HFFc6 (cell line): Measurements from ENCODE around the gene KIF26A. TPM values are rescaled to one million over a fixed set of nuclear protein-coding genes. Genes with fewer than 3 reads are reported as not detected.
"Not testable (repeated sequence)": the region's sequence is repeated elsewhere in the genome, so short reads cannot be mapped to it uniquely, and the experiment has no call there.

Source experiments
- DNase-seq: peaks from one replicate; pipeline ENCODE4 v3.0.0-alpha.2; 2018
- H3K27ac Mint-ChIP-seq: 2 replicates; pipeline ENCODE4 v1.8.0; 2020; ENCODE audit warnings: mild to moderate bottlenecking, mixed read lengths
- H3K27me3 Mint-ChIP-seq: 2 replicates; pipeline ENCODE4 v1.8.0; 2021; ENCODE audit warnings: mild to moderate bottlenecking, moderate library complexity, mixed read lengths; ENCODE audit not compliant: insufficient read depth
- H3K36me3 Mint-ChIP-seq: 2 replicates; pipeline ENCODE4 v1.8.0; 2021; ENCODE audit warnings: low read depth, mixed read lengths
- H3K4me1 Mint-ChIP-seq: 2 replicates; pipeline ENCODE4 v1.8.0; 2020; ENCODE audit warnings: low read depth, mixed read lengths
- H3K4me3 Mint-ChIP-seq: 2 replicates; pipeline ENCODE4 v1.8.0; 2020; ENCODE audit warnings: mild to moderate bottlenecking, moderate library complexity, mixed read lengths
- H3K9me3 Mint-ChIP-seq: 2 replicates; pipeline ENCODE4 v1.8.0; 2020; ENCODE audit warnings: mild to moderate bottlenecking, mixed read lengths
- CTCF ChIP-seq: fragments of 200-600 bp; sonication (generic); IDR thresholded peaks from 2 replicates; pipeline ENCODE4 v1.5.0; 2021; ENCODE audit warnings: antibody characterized with exemption, mild to moderate bottlenecking
- total RNA-seq, 6 experiments: library from RNA; stranded (reverse); fragmentation: NEBNext Ultra II Directional; extraction: Animal tissue kit (Norgen Biotek cat#: 25700); gene quantifications; 2 replicates in 1 of 6; 3 replicates in 5 of 6; pipeline ENCODE4 v1.2.3, GENCODE V29; 2021

KIF26A gene
- total RNA-seq, 6 experiments from 2014 or later: 0.07 to 0.09 TPM; not detected in 4

- no peak for TF ChIP-seq CTCF
- no peaks in the 10 kb centered on the region for H3K36me3 Mint-ChIP-seq
Observed at GRCh38 chr14:104205781-104206180, 67.4 kb downstream of the KIF26A start.

GRCh38 chr14:104206281-104206904 is 68.0 kb downstream of the KIF26A start:
- H3K4me1 Mint-ChIP-seq: no peaks in the 10 kb centered on the region

More at GRCh38 chr14:104205781-104206180, 67.4 kb downstream of the KIF26A start:
- Mint-ChIP-seq H3K27me3 (no peaks in the 10 kb centered on the region), H3K27ac (no peak overlapping the region), H3K4me3 (no peak overlapping the region), H3K9me3 (peaks cover 34% of the 10 kb centered on the region), H3K4me1 (no peaks in the 10 kb centered on the region)
- no peak for DNase-seq

GRCh38 chr14:104207142-104208014 is 69.0 kb downstream of the KIF26A start:
- H3K36me3 Mint-ChIP-seq: peaks cover 4% of the 10 kb centered on the region; the same call in 1 of the 2 replicates
- TF ChIP-seq CTCF: no peak

More at GRCh38 chr14:104206281-104206904, 68.0 kb downstream of the KIF26A start:
- DNase-seq: no peak
- no peak overlapping the region for H3K27ac Mint-ChIP-seq
- no peak for TF ChIP-seq CTCF
- peaks cover 39% of the 10 kb centered on the region for H3K9me3 Mint-ChIP-seq
- H3K4me3 Mint-ChIP-seq: no peak overlapping the region
- no peaks in the 10 kb centered on the region for H3K27me3 Mint-ChIP-seq
- no peaks in the 10 kb centered on the region; the same call in 1 of the 2 replicates for H3K36me3 Mint-ChIP-seq

GRCh38 chr14:104208015-104208295 is 69.6 kb downstream of the KIF26A start:
- DNase-seq: not testable (repeated sequence)

More at GRCh38 chr14:104207142-104208014, 69.0 kb downstream of the KIF26A start:
- Mint-ChIP-seq H3K9me3 (peaks cover 46% of the 10 kb centered on the region), H3K4me3 (no peak overlapping the region), H3K27ac (no peak overlapping the region), H3K27me3 (no peaks in the 10 kb centered on the region), H3K4me1 (no peaks in the 10 kb centered on the region)
- no peak for DNase-seq

GRCh38 chr14:104208331-104208730 is 69.9 kb downstream of the KIF26A start:
- H3K27ac Mint-ChIP-seq, H3K4me3 Mint-ChIP-seq, H3K36me3 Mint-ChIP-seq, H3K4me1 Mint-ChIP-seq, DNase-seq, H3K27me3 Mint-ChIP-seq: not testable (repeated sequence)
- peaks cover 45% of the 10 kb centered on the region for H3K9me3 Mint-ChIP-seq

More at GRCh38 chr14:104208015-104208295, 69.6 kb downstream of the KIF26A start:
- H3K9me3 Mint-ChIP-seq: peaks cover 41% of the 10 kb centered on the region
- H3K27me3 Mint-ChIP-seq, H3K4me3 Mint-ChIP-seq, H3K4me1 Mint-ChIP-seq, H3K27ac Mint-ChIP-seq, H3K36me3 Mint-ChIP-seq: not testable (repeated sequence)

GRCh38 chr14:104209071-104209470 is 70.7 kb downstream of the KIF26A start:
- DNase-seq, H3K4me3 Mint-ChIP-seq, H3K4me1 Mint-ChIP-seq, H3K36me3 Mint-ChIP-seq, H3K27ac Mint-ChIP-seq, H3K27me3 Mint-ChIP-seq: not testable (repeated sequence)
- peaks cover 52% of the 10 kb centered on the region for H3K9me3 Mint-ChIP-seq
